ENCODE data around the gene HDAC4.

HDAC4 gene

GRCh38 chr2:239318790-239319661 lies 81.8 kb downstream of the HDAC4 start:
- H3F3A ChIP-seq (ENCODE audit: insufficient read depth), result no peaks in the 10 kb centered on the region
- no peak overlapping the region for H2AFZ ChIP-seq (ENCODE audit: low read depth, low read length, severe bottlenecking)
- H3K36me3 ChIP-seq (ENCODE audit: low read length), result no peaks in the 10 kb centered on the region
- no peak overlapping the region for H3K9ac ChIP-seq (ENCODE audit: low read length)
- H3K79me2 ChIP-seq (ENCODE audit: insufficient read depth, low read length), result no peaks in the 10 kb centered on the region
- no peaks in the 10 kb centered on the region for H3K9me3 ChIP-seq (ENCODE audit: insufficient read depth, low read length)
- no peaks in the 10 kb centered on the region for H3K27me3 ChIP-seq (ENCODE audit: low read length)
- no peaks in the 10 kb centered on the region for H3K9me2 ChIP-seq (replicated peaks; ENCODE audit: insufficient read depth, low read length)
- H4K20me1 ChIP-seq (ENCODE audit: low read depth, low read length), result no peaks in the 10 kb centered on the region
- H3K4me2 ChIP-seq (ENCODE audit: low read depth, low read length, poor library complexity, severe bottlenecking), result no peak overlapping the region
- no peak overlapping the region for H3K4me3 ChIP-seq (ENCODE audit: insufficient read depth, low read length, poor library complexity, severe bottlenecking)
- TF ChIP-seq EZH2phosphoT487 (conservative IDR thresholded peaks at IDR 0.05; ENCODE audit: low read length), result no peak
- TF ChIP-seq, protein P1, sequence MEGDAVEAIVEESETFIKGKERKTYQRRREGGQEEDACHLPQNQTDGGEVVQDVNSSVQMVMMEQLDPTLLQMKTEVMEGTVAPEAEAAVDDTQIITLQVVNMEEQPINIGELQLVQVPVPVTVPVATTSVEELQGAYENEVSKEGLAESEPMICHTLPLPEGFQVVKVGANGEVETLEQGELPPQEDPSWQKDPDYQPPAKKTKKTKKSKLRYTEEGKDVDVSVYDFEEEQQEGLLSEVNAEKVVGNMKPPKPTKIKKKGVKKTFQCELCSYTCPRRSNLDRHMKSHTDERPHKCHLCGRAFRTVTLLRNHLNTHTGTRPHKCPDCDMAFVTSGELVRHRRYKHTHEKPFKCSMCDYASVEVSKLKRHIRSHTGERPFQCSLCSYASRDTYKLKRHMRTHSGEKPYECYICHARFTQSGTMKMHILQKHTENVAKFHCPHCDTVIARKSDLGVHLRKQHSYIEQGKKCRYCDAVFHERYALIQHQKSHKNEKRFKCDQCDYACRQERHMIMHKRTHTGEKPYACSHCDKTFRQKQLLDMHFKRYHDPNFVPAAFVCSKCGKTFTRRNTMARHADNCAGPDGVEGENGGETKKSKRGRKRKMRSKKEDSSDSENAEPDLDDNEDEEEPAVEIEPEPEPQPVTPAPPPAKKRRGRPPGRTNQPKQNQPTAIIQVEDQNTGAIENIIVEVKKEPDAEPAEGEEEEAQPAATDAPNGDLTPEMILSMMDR (IDR thresholded peaks at IDR 0.05; ENCODE audit: insufficient read depth, low read length, poor library complexity, severe bottlenecking), result no peak
- H3K27ac ChIP-seq (ENCODE audit: low read depth, low read length), result no peak overlapping the region

DNA sequence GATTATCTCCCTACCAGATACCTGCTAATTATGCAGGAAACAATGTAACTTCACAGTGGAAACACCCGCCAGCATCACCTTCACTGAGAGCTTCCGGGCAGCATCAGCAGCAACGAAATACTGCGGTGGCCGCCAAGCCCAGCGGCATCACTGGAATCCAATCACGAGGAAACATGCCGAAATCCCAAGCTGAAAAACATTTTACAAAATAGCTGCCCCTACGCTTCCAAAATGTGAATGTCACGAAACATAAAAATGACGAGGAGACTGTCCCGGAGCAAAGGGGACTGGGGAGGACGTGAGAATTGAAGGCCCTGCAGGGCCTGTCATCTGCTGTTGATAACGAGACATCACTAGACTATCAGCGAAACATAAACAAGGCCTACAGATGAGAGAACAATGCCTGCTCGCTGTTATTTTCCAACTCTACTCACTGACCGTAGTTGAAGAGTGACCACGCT lies 82.6 kb downstream of the HDAC4 start:
- H3K9me2 ChIP-seq (replicated peaks; ENCODE audit: insufficient read depth, low read length), result no peaks in the 10 kb centered on the region
- no peaks in the 10 kb centered on the region for H4K20me1 ChIP-seq (ENCODE audit: low read depth, low read length)
- no peaks in the 10 kb centered on the region for H3K9me3 ChIP-seq (ENCODE audit: insufficient read depth, low read length)
- H3K27me3 ChIP-seq (ENCODE audit: low read length), result no peaks in the 10 kb centered on the region
- TF ChIP-seq, protein P1 (IDR thresholded peaks at IDR 0.05; ENCODE audit: insufficient read depth, low read length, poor library complexity, severe bottlenecking), result no peak
- TF ChIP-seq EZH2phosphoT487 (conservative IDR thresholded peaks at IDR 0.05; ENCODE audit: low read length), result no peak
- no peaks in the 10 kb centered on the region for H3K79me2 ChIP-seq (ENCODE audit: insufficient read depth, low read length)
- no peak overlapping the region for H3K27ac ChIP-seq (ENCODE audit: low read depth, low read length)
- no peak overlapping the region for H3K4me3 ChIP-seq (ENCODE audit: insufficient read depth, low read length, poor library complexity, severe bottlenecking)
- no peak overlapping the region for H3K4me2 ChIP-seq (ENCODE audit: low read depth, low read length, poor library complexity, severe bottlenecking)
- H3K9ac ChIP-seq (ENCODE audit: low read length), result no peak overlapping the region
- no peak overlapping the region for H2AFZ ChIP-seq (ENCODE audit: low read depth, low read length, severe bottlenecking)
- no peaks in the 10 kb centered on the region for H3F3A ChIP-seq (ENCODE audit: insufficient read depth)
- no peaks in the 10 kb centered on the region for H3K36me3 ChIP-seq (ENCODE audit: low read length)

- no peaks in the 10 kb centered on the region for H4K20me1 ChIP-seq (ENCODE audit: low read depth, low read length)
- H3K36me3 ChIP-seq (ENCODE audit: low read length), result no peaks in the 10 kb centered on the region
- TF ChIP-seq EZH2phosphoT487 (conservative IDR thresholded peaks at IDR 0.05; ENCODE audit: low read length), result no peak
- TF ChIP-seq, protein P1 (IDR thresholded peaks at IDR 0.05; ENCODE audit: insufficient read depth, low read length, poor library complexity, severe bottlenecking), result no peak
- H3K4me3 ChIP-seq (ENCODE audit: insufficient read depth, low read length, poor library complexity, severe bottlenecking), result no peak overlapping the region
- H3K27ac ChIP-seq (ENCODE audit: low read depth, low read length), result no peak overlapping the region
- H3K27me3 ChIP-seq (ENCODE audit: low read length), result no peaks in the 10 kb centered on the region
- H3K79me2 ChIP-seq (ENCODE audit: insufficient read depth, low read length), result no peaks in the 10 kb centered on the region
- H3F3A ChIP-seq (ENCODE audit: insufficient read depth), result no peaks in the 10 kb centered on the region
- no peaks in the 10 kb centered on the region for H3K9me2 ChIP-seq (replicated peaks; ENCODE audit: insufficient read depth, low read length)
- no peak overlapping the region for H3K4me2 ChIP-seq (ENCODE audit: low read depth, low read length, poor library complexity, severe bottlenecking)
- no peaks in the 10 kb centered on the region for H3K9me3 ChIP-seq (ENCODE audit: insufficient read depth, low read length)
- H2AFZ ChIP-seq (ENCODE audit: low read depth, low read length, severe bottlenecking), result no peak overlapping the region
- H3K9ac ChIP-seq (ENCODE audit: low read length), result no peak overlapping the region
Observed at GRCh38 chr2:239316562-239317465, 84.0 kb downstream of the HDAC4 start.
